Activated CD8-positive, alpha-beta T cell treated with anti-CD3 and anti-CD28 coated beads for 36 hours (primary cell): Measurements from ENCODE around the gene ATP8A1. TPM values are rescaled to one million over a fixed set of nuclear protein-coding genes. Genes with fewer than 3 reads are reported as not detected.

ENCODE experiments used
- ATAC-seq: fragments of 200-7000 bp; cut with Tn5 transposase; one replicate; pipeline ENCODE4 v1.10.0; 2021; ENCODE audit warnings: mild to moderate bottlenecking, moderate library complexity
- CTCF ChIA-PET: fragments of 350-600 bp; sonication (Branson Sonifier 250); formaldehyde crosslinking; loops from one replicate; lab custom pipeline; 2021; ENCODE audit warnings: antibody characterized with exemption; lab: Charles Lee
- POLR2A ChIA-PET: fragments of 350-600 bp; sonication (Branson Sonifier 250); formaldehyde crosslinking; loops from one replicate; lab custom pipeline; 2021; ENCODE audit warnings: antibody characterized with exemption; lab: Charles Lee
- DNase-seq: peaks from one replicate; pipeline ENCODE4 v3.0.0-alpha.2; 2020
- H3K27ac Mint-ChIP-seq: one replicate; pipeline ENCODE4 v1.8.0; 2021; ENCODE audit warnings: mild to moderate bottlenecking, mixed read lengths
- H3K27me3 Mint-ChIP-seq: one replicate; pipeline ENCODE4 v1.8.0; 2021; ENCODE audit warnings: mixed read lengths
- H3K36me3 Mint-ChIP-seq: one replicate; pipeline ENCODE4 v1.8.0; 2021; ENCODE audit warnings: low read depth, mixed read lengths
- H3K4me1 Mint-ChIP-seq: one replicate; pipeline ENCODE4 v1.8.0; 2021; ENCODE audit warnings: low read depth, mixed read lengths
- H3K4me3 Mint-ChIP-seq: one replicate; pipeline ENCODE4 v1.8.0; 2021; ENCODE audit warnings: mild to moderate bottlenecking, moderate library complexity, mixed read lengths
- H3K9me3 Mint-ChIP-seq: one replicate; pipeline ENCODE4 v1.8.0; 2021; ENCODE audit warnings: mixed read lengths
- CTCF ChIP-seq: fragments of 200-600 bp; IDR thresholded peaks from one replicate; pipeline ENCODE4 v1.8.0; 2022; ENCODE audit warnings: antibody characterized with exemption, mild to moderate bottlenecking
- intact Hi-C: fragments of 100-400 bp; cut with micrococcal nuclease; formaldehyde crosslinking; loops from one replicate; pipeline ENCODE4 v1.10.0; 2022
- total RNA-seq, 2 experiments: library from RNA; stranded (reverse); gene quantifications; one replicate each; pipeline ENCODE4 v1.2.3, GENCODE V29; 2021

ATP8A1 gene
- total RNA-seq, 2 experiments from 2014 or later, result 28.1 to 30.7 TPM

GRCh38 chr4:42442601-42443000 lies 214.3 kb downstream of the ATP8A1 start:
- DNase-seq, result no peak
- no peaks in the 10 kb centered on the region for H3K4me1 Mint-ChIP-seq
- peaks cover 17% of the 10 kb centered on the region for H3K36me3 Mint-ChIP-seq
- no peaks in the 10 kb centered on the region for H3K27me3 Mint-ChIP-seq
- intact Hi-C loops, result no loop called here
- H3K9me3 Mint-ChIP-seq, result no peaks in the 10 kb centered on the region
- ChIA-PET POLR2A (no interaction called here), CTCF (no interaction called here)
- no peak for TF ChIP-seq CTCF
- no peak overlapping the region for H3K27ac Mint-ChIP-seq
- no peak overlapping the region for H3K4me3 Mint-ChIP-seq
- ATAC-seq, result no peak

- Mint-ChIP-seq H3K4me3 (no peak overlapping the region), H3K9me3 (no peaks in the 10 kb centered on the region), H3K27me3 (no peaks in the 10 kb centered on the region), H3K36me3 (peaks cover 22% of the 10 kb centered on the region), H3K4me1 (no peaks in the 10 kb centered on the region), H3K27ac (no peak overlapping the region)
- TF ChIP-seq CTCF, result no peak
- POLR2A ChIA-PET, result no interaction called here
- no peak for DNase-seq
- CTCF ChIA-PET, result no interaction called here
- intact Hi-C loops, result no loop called here
- ATAC-seq, result no peak
Measured at GRCh38 chr4:42440083-42440482, 216.8 kb downstream of the ATP8A1 start.

GRCh38 chr4:42436928-42437565 lies 219.9 kb downstream of the ATP8A1 start:
- no peak for TF ChIP-seq CTCF
- H3K4me1 Mint-ChIP-seq, result no peaks in the 10 kb centered on the region
- H3K27me3 Mint-ChIP-seq, result no peaks in the 10 kb centered on the region
- DNase-seq (no peak), ATAC-seq (no peak)
- no peak overlapping the region for H3K27ac Mint-ChIP-seq
- intact Hi-C loops, result no loop called here
- CTCF ChIA-PET, result no interaction called here
- POLR2A ChIA-PET, result no interaction called here
- no peaks in the 10 kb centered on the region for H3K9me3 Mint-ChIP-seq
- peaks cover 23% of the 10 kb centered on the region for H3K36me3 Mint-ChIP-seq
- no peak overlapping the region for H3K4me3 Mint-ChIP-seq

- no peak for ATAC-seq
- peaks cover 10% of the 10 kb centered on the region for H3K36me3 Mint-ChIP-seq
- H3K9me3 Mint-ChIP-seq, result no peaks in the 10 kb centered on the region
- CTCF ChIA-PET, result no interaction called here
- H3K27ac Mint-ChIP-seq, result no peak overlapping the region
- POLR2A ChIA-PET, result no interaction called here
- TF ChIP-seq CTCF, result no peak
- intact Hi-C loops, result no loop called here
- no peak overlapping the region for H3K4me3 Mint-ChIP-seq
- DNase-seq, result no peak
- no peaks in the 10 kb centered on the region for H3K27me3 Mint-ChIP-seq
- H3K4me1 Mint-ChIP-seq, result no peaks in the 10 kb centered on the region
Measured at GRCh38 chr4:42428036-42428435, 228.9 kb downstream of the ATP8A1 start.

GRCh38 chr4:42425146-42426065 lies 231.5 kb downstream of the ATP8A1 start:
- peaks cover 18% of the 10 kb centered on the region for H3K36me3 Mint-ChIP-seq
- no peak for DNase-seq
- ChIA-PET CTCF (no interaction called here), POLR2A (no interaction called here)
- H3K9me3 Mint-ChIP-seq, result no peaks in the 10 kb centered on the region
- H3K4me1 Mint-ChIP-seq, result no peaks in the 10 kb centered on the region
- TF ChIP-seq CTCF, result no peak
- H3K27me3 Mint-ChIP-seq, result no peaks in the 10 kb centered on the region
- intact Hi-C loops, result no loop called here
- ATAC-seq, result no peak
- H3K4me3 Mint-ChIP-seq, result no peak overlapping the region
- H3K27ac Mint-ChIP-seq, result no peak overlapping the region
